A204.1 (cell line): Measurements from ENCODE around the gene SMOC1.
"Not testable (repeated sequence)": the region's sequence is repeated elsewhere in the genome, so short reads cannot be mapped to it uniquely, and the experiment has no call there.

Experiments
- FAIRE-seq: peaks from 2 replicates; lab custom pipeline; 2012; peaks lifted over from hg19 to GRCh38; lab: Jason Lieb, UNC

The SMOC1 gene

DNA sequence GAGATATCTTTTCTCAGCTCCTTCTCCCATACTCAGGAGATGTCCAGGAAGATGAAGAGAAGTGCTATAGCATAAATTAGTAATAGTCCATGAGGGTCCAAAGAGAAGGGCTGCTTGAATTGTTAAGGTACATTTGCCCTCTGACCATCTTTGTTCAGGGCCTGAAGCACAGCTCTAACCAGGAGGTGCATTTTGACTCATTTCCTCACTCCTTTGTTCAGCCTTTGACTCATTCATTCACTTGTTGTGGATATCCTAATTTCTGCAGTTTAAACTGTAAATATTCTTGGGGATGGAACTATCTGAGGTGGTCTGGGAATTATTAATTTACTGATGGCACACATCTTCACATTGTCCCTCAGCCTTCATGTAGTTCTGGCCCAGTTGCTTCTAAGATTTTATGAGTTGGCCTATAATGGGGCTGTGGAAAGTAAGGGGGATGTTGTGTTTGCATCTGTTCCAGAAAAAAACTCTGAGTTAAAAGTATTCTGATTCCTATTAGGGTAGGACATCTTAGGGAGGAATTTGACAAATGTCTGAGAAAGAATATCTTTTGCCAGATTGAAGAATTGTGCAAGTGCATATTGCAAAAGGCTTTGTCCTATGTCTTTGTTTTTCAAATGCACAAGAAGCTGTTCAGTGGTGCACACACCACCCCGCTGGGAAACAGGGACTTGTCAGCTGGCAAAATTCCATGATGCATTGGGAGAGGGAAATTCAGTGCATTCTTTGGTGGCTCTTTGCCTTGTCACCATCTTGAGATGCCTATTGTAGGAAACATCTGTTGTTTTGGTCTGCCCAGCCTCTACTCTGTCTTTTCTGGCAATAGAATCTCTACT, 22.1 kb downstream of the SMOC1 start:
- FAIRE-seq = no peak

DNA sequence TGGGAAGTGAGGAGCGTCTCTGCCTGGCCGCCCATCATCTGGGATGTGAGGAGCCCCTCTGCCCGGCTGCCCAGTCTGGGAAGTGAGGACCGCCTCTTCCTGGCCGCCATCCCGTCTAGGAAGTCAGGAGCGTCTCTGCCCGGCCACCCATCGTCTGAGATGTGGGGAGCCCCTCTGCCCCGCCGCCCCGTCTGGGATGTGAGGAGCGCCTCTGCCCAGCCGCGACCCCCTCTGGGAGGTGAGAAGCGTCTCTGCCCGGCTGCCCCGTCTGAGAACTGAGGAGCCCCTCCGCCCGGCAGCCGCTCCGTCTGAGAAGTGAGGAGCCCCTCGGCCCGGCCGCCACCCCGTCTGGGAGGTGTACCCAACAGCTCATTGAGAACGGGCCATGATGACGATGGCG, 23.8 kb downstream of the SMOC1 start:
- not testable (repeated sequence) for FAIRE-seq

DNA sequence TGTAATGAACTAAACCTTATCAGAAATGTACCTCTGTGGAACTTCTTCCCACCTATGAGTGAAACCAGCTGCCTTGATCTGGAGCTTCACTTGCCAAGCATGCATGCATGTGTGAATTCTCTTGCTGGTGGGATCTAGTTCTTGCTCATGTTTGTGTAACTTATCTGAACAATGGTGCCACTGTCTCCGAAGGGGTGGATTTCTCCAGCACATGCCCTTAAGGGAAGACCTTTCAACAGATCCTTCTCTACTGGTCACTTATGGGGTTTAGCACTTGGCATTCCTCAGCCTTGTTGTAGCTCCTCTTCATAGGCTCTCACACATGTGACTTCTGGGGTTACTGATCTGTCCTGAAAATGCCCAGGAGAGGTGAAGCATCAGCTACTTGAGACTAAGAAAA, 25.0 kb downstream of the SMOC1 start:
- FAIRE-seq = no peak

DNA sequence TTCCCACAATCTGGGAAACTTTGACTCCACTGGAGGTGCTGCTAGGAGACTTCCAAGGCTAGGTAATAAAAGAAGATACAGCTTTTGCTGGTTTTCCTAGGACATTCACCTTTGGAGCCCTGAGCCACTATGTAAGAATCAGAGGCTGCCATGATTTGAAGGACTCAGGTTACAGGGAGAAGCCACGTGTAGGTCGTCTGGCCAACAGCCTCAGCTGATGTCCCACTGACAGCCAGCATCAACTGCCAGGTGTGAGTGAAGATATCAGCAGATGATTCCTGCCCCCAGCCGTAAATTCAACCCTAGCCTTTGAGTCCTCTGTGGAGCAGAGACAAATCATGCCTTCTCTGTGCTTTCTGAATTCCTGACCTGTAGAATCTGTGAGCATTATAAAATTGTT, 27.0 kb downstream of the SMOC1 start:
- no peak for FAIRE-seq

DNA sequence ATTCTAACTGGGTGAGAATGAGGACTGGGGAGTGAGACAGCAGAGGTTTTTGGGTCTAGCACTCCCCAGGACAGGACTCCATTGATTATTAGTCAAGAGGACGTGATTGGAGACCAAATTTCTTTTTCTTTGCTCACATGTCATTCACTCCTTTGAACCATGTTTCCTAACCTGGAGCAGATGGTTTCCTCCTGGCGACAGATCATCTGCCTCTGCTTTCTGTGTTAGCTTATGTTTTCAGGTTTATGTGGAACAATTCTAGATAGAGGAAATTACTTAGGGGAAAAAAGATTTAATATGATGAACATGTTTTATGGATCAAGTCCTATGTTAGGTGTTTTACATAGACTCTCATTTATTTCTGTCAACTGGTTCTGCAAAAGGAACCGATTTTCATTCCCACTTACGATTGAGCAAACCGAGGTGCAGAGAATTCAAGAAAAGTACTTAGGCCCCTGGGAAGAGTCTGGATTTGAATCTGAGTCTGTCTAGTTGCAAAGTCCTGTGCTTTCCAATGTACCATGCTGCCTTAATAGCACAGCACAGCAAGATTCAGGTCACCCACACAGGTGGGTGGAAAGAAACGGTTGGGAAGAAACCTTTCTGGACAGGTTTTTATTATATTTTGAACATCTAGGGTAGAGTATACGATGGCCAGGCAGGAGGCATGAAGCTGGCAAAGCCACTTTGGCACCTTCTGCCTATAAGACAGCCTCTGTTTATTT, 30.8 kb downstream of the SMOC1 start:
- FAIRE-seq = no peak

DNA sequence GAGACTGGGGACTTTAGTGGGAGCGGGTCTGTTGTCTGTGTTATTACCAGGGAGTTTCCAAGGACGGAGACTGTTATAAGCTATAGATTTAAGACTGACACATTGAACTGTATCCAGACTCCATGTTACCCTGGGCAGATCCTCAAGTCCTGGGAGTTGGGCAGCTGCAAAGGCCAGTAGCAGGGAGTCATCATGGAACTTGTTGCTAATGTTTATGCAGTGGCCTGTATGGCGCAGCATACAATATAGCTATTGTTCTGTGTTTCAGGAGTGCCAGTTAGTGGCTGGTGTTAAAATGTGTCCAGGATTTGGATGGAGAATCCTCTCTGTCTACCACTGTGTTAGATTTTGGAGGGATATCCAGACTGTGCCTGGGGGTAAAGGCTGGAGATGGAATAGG, 31.7 kb downstream of the SMOC1 start:
- FAIRE-seq = no peak

DNA sequence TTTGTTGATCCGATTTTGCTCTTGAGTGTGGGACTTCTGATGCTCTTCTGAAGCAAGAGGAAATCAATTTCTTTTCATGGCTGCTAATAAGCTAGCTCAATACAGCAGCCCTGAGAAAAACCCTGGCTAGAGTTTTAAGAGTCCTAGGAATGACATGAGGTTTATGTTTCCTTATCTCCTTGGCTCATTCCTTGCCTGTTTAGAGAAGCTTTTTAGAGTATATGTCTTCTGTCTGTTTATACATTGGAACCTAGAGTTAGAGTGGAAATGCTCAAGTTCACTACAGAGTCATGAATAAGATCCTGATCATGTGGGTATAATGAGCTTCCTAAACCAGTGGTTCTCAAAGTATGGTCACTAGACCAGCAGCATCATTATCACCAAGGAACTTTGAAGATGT, 34.5 kb downstream of the SMOC1 start:
- no peak for FAIRE-seq

DNA sequence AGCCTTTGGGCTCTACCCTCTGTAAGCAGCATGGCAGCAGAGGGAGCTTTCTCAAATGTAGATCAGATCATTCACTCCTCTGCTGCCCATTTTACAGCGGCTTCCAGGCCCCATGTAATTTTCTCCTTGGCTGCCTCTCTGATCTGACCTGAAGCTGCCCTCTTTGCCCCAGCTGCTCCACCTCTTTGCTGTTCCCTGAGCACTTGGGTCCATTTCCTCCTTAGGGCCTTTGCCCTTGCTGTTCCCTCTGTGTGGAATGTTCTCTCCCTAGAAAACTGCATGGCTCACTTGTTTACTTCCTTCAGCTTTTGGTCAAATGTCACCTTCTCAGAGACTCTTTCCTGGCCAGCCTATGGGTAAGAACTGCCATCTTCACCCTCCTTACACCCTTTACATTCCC, 37.2 kb downstream of the SMOC1 start:
- FAIRE-seq = no peak

DNA sequence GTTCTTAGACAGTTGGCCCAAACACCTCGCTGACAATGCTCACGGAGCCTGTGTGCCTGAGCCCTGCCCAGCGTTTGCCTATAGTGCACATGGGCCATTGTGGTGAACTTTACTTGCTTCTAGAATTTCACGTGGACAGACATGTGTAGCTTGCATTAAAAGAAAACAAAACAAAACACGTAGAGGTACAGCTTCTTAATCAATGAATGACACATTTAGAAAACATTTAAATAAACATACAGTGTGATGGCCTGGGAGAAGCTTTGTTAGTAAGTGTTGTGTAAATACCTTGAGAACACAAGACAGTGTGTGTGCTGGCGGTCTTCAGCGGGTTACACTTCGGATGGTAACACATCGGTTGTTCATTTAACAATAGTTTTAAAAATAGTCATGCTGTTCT, 38.1 kb downstream of the SMOC1 start:
- FAIRE-seq = no peak

DNA sequence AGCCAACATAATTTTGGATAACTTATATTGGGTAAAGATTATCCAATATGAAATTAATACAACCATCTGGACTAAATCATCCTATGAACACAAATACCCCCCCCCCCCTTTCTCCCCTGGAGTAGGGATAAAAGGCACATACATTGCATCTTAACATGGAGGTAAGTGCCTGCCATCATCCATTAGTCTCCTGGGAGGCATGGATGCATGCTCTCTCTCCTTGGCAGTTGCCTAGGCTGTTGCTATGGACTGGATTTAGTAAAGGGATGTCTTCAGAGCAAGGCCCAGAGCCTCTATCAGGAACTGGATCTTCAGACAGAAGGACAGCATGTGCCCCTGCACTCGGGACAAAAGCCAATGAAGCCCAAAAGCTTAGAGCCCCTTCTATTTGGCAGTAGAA, 40.6 kb downstream of the SMOC1 start:
- FAIRE-seq = no peak

DNA sequence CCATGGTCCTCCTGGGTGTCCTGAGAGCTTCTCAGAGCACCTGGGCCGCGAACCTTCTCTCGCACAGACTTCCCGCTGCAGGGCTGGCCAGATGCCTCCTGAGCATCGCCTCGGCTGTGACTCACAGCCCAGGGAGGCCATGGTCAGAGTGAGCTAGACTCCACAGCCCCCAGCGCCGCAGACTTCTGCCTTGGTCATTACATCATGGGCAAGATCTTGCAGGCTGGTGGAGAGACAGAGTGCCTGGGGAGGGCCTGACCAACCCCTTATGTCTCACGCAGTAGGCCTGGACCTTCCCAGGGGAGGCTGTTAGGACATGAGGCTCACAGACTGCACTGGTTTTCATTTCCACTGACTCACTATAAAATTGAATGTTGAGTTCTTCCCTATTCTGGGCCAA, 41.8 kb downstream of the SMOC1 start:
- no peak for FAIRE-seq

DNA sequence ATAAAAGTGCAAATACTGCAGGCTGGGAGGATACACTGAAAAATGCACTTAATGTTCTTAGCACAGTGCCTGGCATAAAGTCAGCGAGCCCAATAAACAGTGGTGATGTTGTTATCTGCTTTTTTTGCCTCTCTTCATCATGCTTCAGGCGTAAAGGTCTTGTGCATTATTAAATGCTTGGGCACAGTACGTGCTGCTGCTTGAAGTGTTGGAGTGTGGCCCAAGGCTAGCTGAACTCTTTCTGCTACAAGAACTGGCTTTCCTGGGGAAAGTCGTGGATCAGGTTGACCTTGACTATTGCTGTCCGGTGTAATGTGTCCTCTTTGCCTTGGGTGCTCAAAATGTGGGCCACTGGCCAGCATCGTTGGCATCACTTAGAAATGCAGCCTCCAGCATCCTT, 43.0 kb downstream of the SMOC1 start:
- FAIRE-seq = no peak

DNA sequence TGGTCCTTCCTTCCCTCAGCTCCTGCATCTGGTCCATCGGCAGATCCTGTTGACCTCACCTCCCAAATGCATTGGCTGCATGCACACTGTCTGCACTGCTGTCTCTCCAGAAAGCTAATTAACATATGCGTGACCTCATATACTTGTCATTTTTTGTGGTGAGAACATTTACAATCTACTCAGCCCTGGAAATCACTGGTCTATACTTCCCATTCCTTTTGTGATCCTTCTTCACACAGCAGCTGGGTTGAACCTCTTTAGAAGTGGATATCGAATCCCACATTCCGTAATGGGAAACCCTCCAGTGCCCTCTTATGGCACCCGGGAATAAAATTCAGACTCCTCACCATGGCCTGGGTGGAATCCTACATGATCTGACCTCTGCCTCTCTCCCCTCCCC, 45.0 kb downstream of the SMOC1 start:
- no peak for FAIRE-seq

DNA sequence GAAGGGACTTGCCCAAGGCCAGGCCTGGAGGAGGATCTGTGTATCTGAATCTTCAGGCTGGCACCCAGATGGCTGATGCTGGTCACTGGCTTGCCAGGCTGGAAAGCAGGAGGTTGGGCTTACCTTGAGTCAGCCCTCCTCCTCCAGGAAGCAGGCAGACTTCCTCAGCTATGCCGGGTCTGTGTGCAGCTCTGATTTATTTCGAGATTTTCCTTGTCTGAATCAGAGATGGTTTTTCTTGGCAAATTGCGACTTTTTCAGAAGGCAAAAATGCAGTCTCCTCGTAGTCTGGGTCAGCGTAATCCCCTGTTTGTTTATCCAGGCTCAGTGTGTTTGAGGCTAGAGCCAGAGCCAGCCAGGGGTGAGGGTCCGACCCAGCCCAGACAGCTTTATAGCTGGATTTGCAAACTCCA, 48.9 kb downstream of the SMOC1 start:
- no peak for FAIRE-seq

DNA sequence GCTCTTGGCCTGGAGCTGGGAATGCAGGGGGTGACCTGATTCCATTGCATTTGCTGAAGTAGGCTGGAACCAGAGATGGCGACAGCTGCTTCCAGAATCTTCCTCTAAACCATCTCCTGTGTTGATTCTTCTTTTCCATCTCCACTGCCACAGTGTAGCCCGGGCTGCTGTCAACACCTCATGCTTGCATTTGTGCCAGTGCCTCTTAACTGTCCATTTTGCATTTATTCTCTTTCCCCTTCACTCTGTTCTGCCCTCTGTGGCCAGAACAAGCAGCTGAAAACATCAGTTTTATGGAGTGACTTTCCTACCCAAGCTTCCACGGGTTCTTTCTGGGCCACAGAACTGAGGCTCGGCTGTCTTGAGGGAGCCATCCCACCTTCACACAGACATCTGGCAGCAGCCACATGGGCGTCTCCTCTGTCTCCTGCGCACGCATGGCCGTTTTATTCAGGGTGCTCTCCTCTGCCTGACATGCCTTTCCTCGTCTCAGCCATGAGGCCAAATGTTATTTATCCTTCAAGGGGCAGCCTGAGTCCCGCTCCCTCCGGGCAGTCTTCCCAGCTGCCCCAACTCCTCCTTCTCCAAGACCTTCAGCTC, 51.7 kb downstream of the SMOC1 start:
- FAIRE-seq = no peak

DNA sequence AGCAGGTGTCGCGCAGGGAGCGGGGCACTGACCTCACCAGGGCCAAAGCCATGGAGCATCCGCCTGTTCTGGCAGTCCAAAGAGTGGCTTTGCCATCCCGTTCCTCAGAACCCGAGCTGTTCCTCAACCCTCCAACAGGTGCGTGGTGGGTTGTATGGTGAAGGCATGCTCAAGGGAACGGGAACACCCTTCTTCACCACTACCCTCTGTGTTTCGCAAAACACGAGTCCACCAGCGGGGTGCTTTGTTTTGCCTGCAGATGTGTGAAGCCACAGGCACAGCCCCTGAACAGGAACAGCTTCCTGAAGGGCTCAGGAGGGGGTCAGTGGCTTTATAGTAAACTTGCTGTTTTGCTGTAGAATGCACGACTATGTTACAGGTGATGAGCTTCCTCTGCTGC, 52.7 kb downstream of the SMOC1 start:
- FAIRE-seq = no peak

DNA sequence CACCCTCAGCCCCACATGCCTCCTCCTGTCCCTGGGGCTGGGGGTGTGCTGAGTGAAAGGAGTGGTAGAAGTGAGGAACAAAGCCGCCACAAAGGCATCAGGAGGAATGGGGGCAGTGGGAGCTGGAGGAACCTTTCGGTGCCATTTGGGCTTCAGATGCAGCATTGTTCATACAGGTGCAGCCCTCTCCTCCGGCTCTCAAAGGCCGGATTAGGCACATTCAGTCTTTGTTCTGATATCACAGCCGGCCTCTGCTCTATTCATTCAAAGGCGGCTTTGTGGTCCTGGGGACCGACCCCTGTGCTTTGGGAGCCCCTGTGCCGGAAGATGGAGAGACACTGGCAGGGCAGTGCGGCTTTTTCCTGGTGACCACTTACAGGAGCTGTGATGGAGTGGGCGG, 53.2 kb downstream of the SMOC1 start:
- FAIRE-seq = no peak

DNA sequence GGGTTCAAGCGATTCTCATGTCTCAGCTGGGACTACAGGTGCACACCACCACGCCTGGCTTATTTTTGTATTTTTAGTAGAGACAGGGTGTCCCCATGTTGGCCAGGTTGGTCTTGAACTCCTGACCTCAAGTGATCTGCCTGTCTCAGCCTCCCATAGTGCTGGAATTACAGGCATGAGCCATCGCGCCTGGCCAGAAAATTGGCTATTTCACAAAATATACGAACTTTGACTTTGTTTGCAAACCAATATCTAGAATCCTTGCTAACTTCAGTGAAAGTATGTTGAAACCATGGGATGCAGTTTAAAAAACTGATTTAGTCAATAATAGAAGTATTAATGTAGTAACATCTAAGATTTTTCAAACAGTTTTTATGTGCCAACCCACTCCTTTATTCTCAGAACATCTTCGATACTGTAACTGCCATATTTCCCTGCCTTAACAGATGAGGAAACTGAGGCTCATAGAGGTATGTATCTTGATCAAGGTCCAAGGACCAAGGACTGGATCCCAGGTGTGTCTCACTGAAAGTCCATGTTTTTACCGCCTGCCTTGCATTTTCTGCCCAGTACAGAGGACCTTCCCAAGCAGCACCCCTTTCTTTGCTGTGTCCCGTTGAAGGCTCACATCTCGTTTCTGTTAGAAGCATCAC, 54.5 kb downstream of the SMOC1 start:
- no peak for FAIRE-seq

DNA sequence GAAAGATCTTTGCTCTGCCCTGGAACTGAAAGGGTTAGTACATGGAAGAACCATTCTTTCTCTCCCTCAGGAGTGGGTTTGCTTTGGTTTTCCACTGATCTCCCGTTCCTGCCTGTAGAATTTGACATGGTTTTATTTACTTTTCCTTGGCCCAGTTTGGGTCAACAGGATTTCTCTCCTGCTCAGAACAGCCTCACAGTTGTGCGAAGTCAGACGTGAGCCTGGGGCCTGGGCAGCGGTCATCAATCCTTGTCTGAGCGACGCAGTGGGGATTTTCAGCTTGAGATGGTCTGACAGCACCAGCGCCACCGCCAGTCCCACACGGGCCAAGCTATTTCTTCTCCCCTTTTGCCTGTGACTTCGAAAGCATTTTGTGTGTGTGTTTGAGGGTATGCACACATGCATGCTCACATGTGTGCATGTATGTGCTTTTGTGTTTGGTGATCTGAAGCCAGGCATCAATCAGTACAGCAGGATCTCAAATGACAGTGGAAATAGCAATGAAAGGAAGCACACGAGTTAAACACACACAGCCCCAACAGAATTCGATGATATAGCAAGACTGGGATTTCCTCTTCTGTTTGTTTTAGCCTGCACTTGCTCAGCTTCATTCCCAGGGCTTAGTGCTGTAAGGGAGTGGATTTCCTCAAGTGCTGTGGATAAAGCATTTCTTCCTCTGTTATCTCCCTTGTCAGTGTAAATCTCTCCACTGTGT, 58.3 kb downstream of the SMOC1 start:
- FAIRE-seq = no peak

DNA sequence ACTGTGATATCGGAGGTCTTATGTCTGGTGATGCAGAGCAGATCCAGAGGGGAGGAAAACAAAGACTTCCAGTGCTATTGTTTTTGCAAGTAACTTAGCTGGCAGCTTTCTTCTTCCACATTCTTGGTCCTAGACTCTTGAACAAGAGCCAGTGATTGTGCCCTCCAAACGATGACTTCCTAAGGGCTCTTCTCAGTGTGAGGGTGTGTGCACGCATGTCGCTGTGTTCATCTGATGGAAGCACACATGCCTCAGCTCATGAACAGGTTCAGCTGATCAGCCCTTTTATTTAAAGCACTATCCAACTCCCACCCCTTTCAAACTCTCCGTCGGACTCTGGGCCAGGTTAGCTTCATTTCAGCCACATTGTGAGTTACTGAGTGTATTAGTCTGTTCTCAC, 59.5 kb downstream of the SMOC1 start:
- no peak for FAIRE-seq

DNA sequence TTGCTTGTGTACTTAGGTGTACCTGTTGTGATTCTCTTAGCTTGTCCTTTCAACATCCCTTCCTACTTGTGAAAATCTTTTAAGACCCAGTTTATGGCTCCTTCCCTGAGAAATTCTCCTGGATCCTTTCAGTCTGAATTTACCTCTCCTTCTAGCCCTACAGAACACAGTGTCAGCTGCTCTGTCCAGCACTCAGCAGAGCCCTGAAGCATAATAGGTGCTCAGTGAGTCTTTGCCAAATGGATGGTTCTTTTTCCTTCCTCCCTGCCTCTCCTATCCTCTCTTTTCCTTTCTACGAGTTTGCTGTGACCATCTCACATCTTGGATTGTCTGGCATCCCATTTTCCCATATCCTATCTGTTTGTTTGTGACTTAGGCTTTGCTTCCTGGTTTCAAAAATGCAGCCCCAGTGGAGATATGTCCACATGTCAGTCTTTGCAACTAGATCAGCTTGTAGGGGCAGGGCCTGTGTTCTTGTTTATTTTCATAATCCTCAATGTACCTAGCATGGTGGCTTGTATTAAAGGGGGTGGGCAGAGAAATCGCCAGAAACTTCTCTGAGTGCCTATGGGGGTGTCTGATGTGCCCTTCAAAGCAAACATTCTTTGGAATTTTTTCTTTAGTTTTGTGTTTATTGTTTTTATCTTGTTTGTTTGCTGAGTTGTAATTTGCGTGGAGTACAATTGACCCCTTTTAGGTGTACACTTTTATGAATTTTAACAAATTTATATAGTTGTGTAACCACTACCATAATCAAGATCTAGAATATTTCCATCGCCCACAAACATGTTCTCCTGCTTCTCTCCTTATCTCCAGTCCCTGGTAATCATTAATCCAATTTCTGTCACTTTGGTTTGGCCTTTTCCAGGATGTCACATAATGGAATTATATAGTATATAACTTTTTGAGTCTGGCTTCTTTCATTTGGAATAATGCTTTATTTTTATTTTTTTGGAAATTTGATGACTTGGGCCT, 62.8 kb downstream of the SMOC1 start:
- FAIRE-seq = no peak
